HepG2 (cell line): Measurements from ENCODE around the gene TATDN3.

Source experiments
- CTCF ChIP-seq: sonication (generic); formaldehyde crosslinking; IDR thresholded peaks from 2 replicates; pipeline ENCODE4 v1.5.0; 2020; ENCODE audit warnings: mild to moderate bottlenecking, missing genetic modification reagents, moderate library complexity
- HMGA1 ChIP-seq: sonication (generic); formaldehyde crosslinking; conservative IDR thresholded peaks from 2 replicates; pipeline ENCODE4 v1.4.0; 2020; ENCODE audit warnings: missing genetic modification reagents
- JUND ChIP-seq: sonication (generic); formaldehyde crosslinking; IDR thresholded peaks from 2 replicates; pipeline ENCODE4 v1.8.0; 2022; ENCODE audit warnings: mild to moderate bottlenecking, missing genetic modification reagents
- KDM6A ChIP-seq: IDR thresholded peaks from 2 replicates; pipeline ENCODE4 v1.6.1; 2016; ENCODE audit warnings: low read depth
- NFYC ChIP-seq: IDR thresholded peaks from 2 replicates; pipeline ENCODE4 v1.6.1; 2016; ENCODE audit warnings: missing genetic modification reagents, missing compliant biosample characterization
- SRF ChIP-seq: IDR thresholded peaks from 2 replicates; pipeline ENCODE4 v1.6.1; 2011; ENCODE audit warnings: mild to moderate bottlenecking, low read depth, low read length, moderate library complexity
- TFE3 ChIP-seq: IDR thresholded peaks from 2 replicates; pipeline ENCODE4 v1.6.1; 2016
- ZBTB37 ChIP-seq: sonication (generic); formaldehyde crosslinking; IDR thresholded peaks from 2 replicates; pipeline ENCODE4 v1.4.0; 2020; ENCODE audit warnings: mild to moderate bottlenecking, missing genetic modification reagents
- ZNF569 ChIP-seq: sonication (generic); formaldehyde crosslinking; IDR thresholded peaks from 2 replicates; pipeline ENCODE4 v1.5.0; 2020; ENCODE audit warnings: mild to moderate bottlenecking, missing genetic modification reagents, moderate library complexity, borderline replicate concordance

- TF ChIP-seq CTCF (CRISPR knock-in tag) (no peak), SRF (no peak), JUND (CRISPR knock-in tag) (no peak), ZNF569 (CRISPR knock-in tag) (no peak), ZBTB37 (no peak), NFYC (CRISPR knock-in tag) (no peak), KDM6A (no peak), HMGA1 (CRISPR knock-in tag) (no peak), TFE3 (no peak)
These were observed 5.8 kb upstream of the TATDN3 start for GRCh38 chr1:212785871-212786270.
